LNCaP clone FGC (cell line): ENCODE results near the gene PKHD1.

Experiments
- DNase-seq: peaks from one replicate; pipeline ENCODE4 v3.0.0-alpha.2; 2011; ENCODE audit warnings: low read depth
- H3K4me3 ChIP-seq: 2 replicates; pipeline ENCODE4 v1.5.1; 2011; ENCODE audit warnings: mild to moderate bottlenecking, low read depth, low read length, control low read depth
- CTCF ChIP-seq: IDR thresholded peaks from 2 replicates; pipeline ENCODE4 v1.5.1; 2012; ENCODE audit warnings: mild to moderate bottlenecking; ENCODE audit not compliant: control insufficient read depth, insufficient read depth; ENCODE audit errors: extremely low read depth

The PKHD1 gene

GRCh38 chr6:51910851-51911250 is 176.6 kb downstream of the PKHD1 start:
- no peak for DNase-seq
- TF ChIP-seq CTCF: no peak
- H3K4me3 ChIP-seq: no peak overlapping the region

- H3K4me3 ChIP-seq: no peak overlapping the region
- DNase-seq: no peak
- no peak for TF ChIP-seq CTCF
Measured at GRCh38 chr6:51908243-51908642, 179.2 kb downstream of the PKHD1 start.

GRCh38 chr6:51901766-51902764 is 185.3 kb downstream of the PKHD1 start:
- H3K4me3 ChIP-seq: no peak overlapping the region
- no peak for DNase-seq
- no peak for TF ChIP-seq CTCF

- no peak overlapping the region for H3K4me3 ChIP-seq
- no peak for TF ChIP-seq CTCF
- DNase-seq: no peak
Measured at GRCh38 chr6:51893366-51893765, 194.0 kb downstream of the PKHD1 start.

GRCh38 chr6:51892750-51893149 is 194.7 kb downstream of the PKHD1 start:
- DNase-seq: no peak
- TF ChIP-seq CTCF: no peak
- H3K4me3 ChIP-seq: no peak overlapping the region

GRCh38 chr6:51892339-51892738 is 195.1 kb downstream of the PKHD1 start:
- TF ChIP-seq CTCF: no peak
- no peak for DNase-seq
- H3K4me3 ChIP-seq: no peak overlapping the region
